ENCODE data around the gene DZIP1L.

DZIP1L gene

GRCh38 chr3:138078096-138078495, 37.3 kb downstream of the DZIP1L start:
- in situ Hi-C loops (cut with HindIII; ENCODE audit: low pct_unique_long_range_greater_than_20kb, low sequenced_read_pairs): no loop called here

GRCh38 chr3:138072796-138073195, 42.6 kb downstream of the DZIP1L start:
- TF ChIP-seq JUND (IDR thresholded peaks at IDR 0.05; ENCODE audit: low read depth): no peak
- DNase-seq (ENCODE audit: low read depth in 1 of 2, low spot score in 1 of 2): no peak
- in situ Hi-C loops (cut with HindIII; ENCODE audit: low pct_unique_long_range_greater_than_20kb, low sequenced_read_pairs): no loop called here

More at GRCh38 chr3:138078096-138078495, 37.3 kb downstream of the DZIP1L start:
- no peak for TF ChIP-seq JUND (IDR thresholded peaks at IDR 0.05; ENCODE audit: low read depth)
- no peak for DNase-seq (ENCODE audit: low read depth in 1 of 2, low spot score in 1 of 2)

GRCh38 chr3:138070006-138070405, 45.4 kb downstream of the DZIP1L start:
- no peak for TF ChIP-seq JUND (IDR thresholded peaks at IDR 0.05; ENCODE audit: low read depth)
- no peak for DNase-seq (ENCODE audit: low read depth in 1 of 2, low spot score in 1 of 2)
- in situ Hi-C loops (cut with HindIII; ENCODE audit: low pct_unique_long_range_greater_than_20kb, low sequenced_read_pairs): no loop called here

- in situ Hi-C loops (cut with HindIII; ENCODE audit: low pct_unique_long_range_greater_than_20kb, low sequenced_read_pairs): no loop called here
- no peak for TF ChIP-seq JUND (IDR thresholded peaks at IDR 0.05; ENCODE audit: low read depth)
- peak; percentile 87 to 94 for DNase-seq (ENCODE audit: low read depth in 1 of 2, low spot score in 1 of 2)
These were observed 46.7 kb downstream of the DZIP1L start for GRCh38 chr3:138068579-138069174.

GRCh38 chr3:138068046-138068445, 47.4 kb downstream of the DZIP1L start:
- no peak for DNase-seq (ENCODE audit: low read depth in 1 of 2, low spot score in 1 of 2)
- in situ Hi-C loops (cut with HindIII; ENCODE audit: low pct_unique_long_range_greater_than_20kb, low sequenced_read_pairs): no loop called here
- no peak for TF ChIP-seq JUND (IDR thresholded peaks at IDR 0.05; ENCODE audit: low read depth)

GRCh38 chr3:138066972-138067371, 48.4 kb downstream of the DZIP1L start:
- no peak for TF ChIP-seq JUND (IDR thresholded peaks at IDR 0.05; ENCODE audit: low read depth)
- DNase-seq (ENCODE audit: low read depth in 1 of 2, low spot score in 1 of 2): no peak
- in situ Hi-C loops (cut with HindIII; ENCODE audit: low pct_unique_long_range_greater_than_20kb, low sequenced_read_pairs): no loop called here

GRCh38 chr3:138066383-138066782, 49.0 kb downstream of the DZIP1L start:
- no peak for DNase-seq (ENCODE audit: low read depth in 1 of 2, low spot score in 1 of 2)
- in situ Hi-C loops (cut with HindIII; ENCODE audit: low pct_unique_long_range_greater_than_20kb, low sequenced_read_pairs): no loop called here
- no peak for TF ChIP-seq JUND (IDR thresholded peaks at IDR 0.05; ENCODE audit: low read depth)

- in situ Hi-C loops (cut with HindIII; ENCODE audit: low pct_unique_long_range_greater_than_20kb, low sequenced_read_pairs): no loop called here
- no peak for DNase-seq (ENCODE audit: low read depth in 1 of 2, low spot score in 1 of 2)
- no peak for TF ChIP-seq JUND (IDR thresholded peaks at IDR 0.05; ENCODE audit: low read depth)
These were observed 49.5 kb downstream of the DZIP1L start for GRCh38 chr3:138065949-138066348.

GRCh38 chr3:138063416-138063815, 52.0 kb downstream of the DZIP1L start:
- in situ Hi-C loops (cut with HindIII; ENCODE audit: low pct_unique_long_range_greater_than_20kb, low sequenced_read_pairs): no loop called here
- no peak for TF ChIP-seq JUND (IDR thresholded peaks at IDR 0.05; ENCODE audit: low read depth)
- no peak for DNase-seq (ENCODE audit: low read depth in 1 of 2, low spot score in 1 of 2)

- DNase-seq (ENCODE audit: low read depth in 1 of 2, low spot score in 1 of 2): no peak
- in situ Hi-C loops (cut with HindIII; ENCODE audit: low pct_unique_long_range_greater_than_20kb, low sequenced_read_pairs): no loop called here
- TF ChIP-seq JUND (IDR thresholded peaks at IDR 0.05; ENCODE audit: low read depth): no peak
These were observed 52.8 kb downstream of the DZIP1L start for GRCh38 chr3:138062626-138063025.

- TF ChIP-seq JUND (IDR thresholded peaks at IDR 0.05; ENCODE audit: low read depth): no peak
- in situ Hi-C loops (cut with HindIII; ENCODE audit: low pct_unique_long_range_greater_than_20kb, low sequenced_read_pairs): no loop called here
- no peak for DNase-seq (ENCODE audit: low read depth in 1 of 2, low spot score in 1 of 2)
These were observed 53.4 kb downstream of the DZIP1L start for GRCh38 chr3:138062037-138062436.

- DNase-seq (ENCODE audit: low read depth in 1 of 2, low spot score in 1 of 2): no peak
- in situ Hi-C loops (cut with HindIII; ENCODE audit: low pct_unique_long_range_greater_than_20kb, low sequenced_read_pairs): no loop called here
- TF ChIP-seq JUND (IDR thresholded peaks at IDR 0.05; ENCODE audit: low read depth): no peak
These were observed 54.6 kb downstream of the DZIP1L start for GRCh38 chr3:138060792-138061191.

GRCh38 chr3:138059261-138059660, 56.1 kb downstream of the DZIP1L start:
- no peak for DNase-seq (ENCODE audit: low read depth in 1 of 2, low spot score in 1 of 2)
- in situ Hi-C loops (cut with HindIII; ENCODE audit: low pct_unique_long_range_greater_than_20kb, low sequenced_read_pairs): no loop called here

GRCh38 chr3:138057384-138057783, 58.0 kb downstream of the DZIP1L start:
- no peak for TF ChIP-seq JUND (IDR thresholded peaks at IDR 0.05; ENCODE audit: low read depth)
- in situ Hi-C loops (cut with HindIII; ENCODE audit: low pct_unique_long_range_greater_than_20kb, low sequenced_read_pairs): no loop called here
- DNase-seq (ENCODE audit: low read depth in 1 of 2, low spot score in 1 of 2): no peak

More at GRCh38 chr3:138059261-138059660, 56.1 kb downstream of the DZIP1L start:
- TF ChIP-seq JUND (IDR thresholded peaks at IDR 0.05; ENCODE audit: low read depth): no peak
